Astrocyte (in vitro differentiated cells and primary cell): ENCODE data around the gene PGGHG.

ENCODE experiments used
- CTCF ChIP-seq: IDR thresholded peaks from 2 replicates; pipeline ENCODE4 v1.5.1; 2011; ENCODE audit warnings: low read depth, mild to moderate bottlenecking, inconsistent platforms, low read length, moderate library complexity; ENCODE audit not compliant: insufficient read depth
- EZH2 ChIP-seq: IDR thresholded peaks from 2 replicates; pipeline ENCODE4 v1.6.1; 2012; ENCODE audit warnings: mild to moderate bottlenecking, low read length, inconsistent platforms; ENCODE audit not compliant: insufficient read depth

- TF ChIP-seq CTCF (no peak), EZH2 (peak; percentile 76)
Measured at GRCh38 chr11:288478-289397, at the start of gene PGGHG.
